ENCODE results near the gene HHAT. TPM values are rescaled to one million over a fixed set of nuclear protein-coding genes. Genes with fewer than 3 reads are reported as not detected.

Gene HHAT
- total RNA-seq, 2 experiments from 2014 or later, result 5.2 to 9.5 TPM

DNA sequence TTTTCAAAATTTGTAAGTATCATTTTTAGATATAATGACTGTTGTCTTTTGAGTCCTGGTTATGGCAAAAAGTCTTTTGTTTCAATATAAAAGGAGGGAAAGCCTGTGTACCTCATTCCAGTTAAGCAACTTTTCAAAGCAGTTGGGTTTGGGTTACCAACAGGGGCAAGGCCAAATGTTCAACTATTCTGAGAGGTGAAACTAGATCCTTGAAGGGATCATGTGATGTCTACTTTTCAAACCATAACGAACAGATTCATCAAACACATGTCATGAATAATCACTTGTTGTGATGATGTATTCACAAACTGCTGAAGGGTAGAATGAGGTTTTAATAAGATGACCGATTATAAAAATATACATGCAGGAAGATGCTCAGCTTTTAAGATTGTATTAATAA is 171.3 kb downstream of the HHAT start:
- H3K4me2 ChIP-seq (ENCODE audit: low read length), result no peak overlapping the region
- H3K4me1 ChIP-seq (ENCODE audit: insufficient read depth, low read length, poor library complexity, severe bottlenecking), result no peaks in the 10 kb centered on the region
- no peaks in the 10 kb centered on the region for H3K36me3 ChIP-seq (ENCODE audit: insufficient read depth, low read length)
- no peak for DNase-seq (ENCODE audit: low spot score)
- H3K4me3 ChIP-seq (ENCODE audit: low read depth, low read length, poor library complexity, severe bottlenecking), result no peak overlapping the region
- no peaks in the 10 kb centered on the region for H3K9me3 ChIP-seq (ENCODE audit: low read length)
- H3K27ac ChIP-seq (ENCODE audit: low read depth, low read length, poor library complexity, severe bottlenecking), result no peak overlapping the region
- POLR2A ChIA-PET, result no interaction called here
- no peaks in the 10 kb centered on the region for H3K9me2 ChIP-seq (ENCODE audit: insufficient read depth, low read length)
- H4K20me1 ChIP-seq (ENCODE audit: insufficient read depth, low read length), result no peaks in the 10 kb centered on the region
- TF ChIP-seq CTCF (conservative IDR thresholded peaks at IDR 0.05; ENCODE audit: low read length), result no peak
- no peak for TF ChIP-seq EZH2phosphoT487 (IDR thresholded peaks at IDR 0.05; ENCODE audit: borderline replicate concordance, low read depth, low read length)
- H3K79me2 ChIP-seq (ENCODE audit: insufficient read depth, low read depth, low read length), result no peaks in the 10 kb centered on the region
- CTCF ChIA-PET (ENCODE audit: unreplicated experiment), result no interaction called here
- H2AFZ ChIP-seq (ENCODE audit: low read length), result no peak overlapping the region
- intact Hi-C loops (cut with micrococcal nuclease; ENCODE audit: unreplicated experiment), result no loop called here
- BruUV-seq (replicated peaks), result no TSS peak

GRCh38 chr1:210500831-210501230 is 172.1 kb downstream of the HHAT start:
- BruUV-seq (replicated peaks), result no TSS peak
- H3K36me3 ChIP-seq (ENCODE audit: insufficient read depth, low read length), result no peaks in the 10 kb centered on the region
- no peak overlapping the region for H3K27ac ChIP-seq (ENCODE audit: low read depth, low read length, poor library complexity, severe bottlenecking)
- POLR2A ChIA-PET, result no interaction called here
- H3K9me2 ChIP-seq (ENCODE audit: insufficient read depth, low read length), result no peaks in the 10 kb centered on the region
- H3K4me1 ChIP-seq (ENCODE audit: insufficient read depth, low read length, poor library complexity, severe bottlenecking), result no peaks in the 10 kb centered on the region
- H3K9me3 ChIP-seq (ENCODE audit: low read length), result no peaks in the 10 kb centered on the region
- no peaks in the 10 kb centered on the region for H4K20me1 ChIP-seq (ENCODE audit: insufficient read depth, low read length)
- no peak overlapping the region for H3K4me3 ChIP-seq (ENCODE audit: low read depth, low read length, poor library complexity, severe bottlenecking)
- TF ChIP-seq EZH2phosphoT487 (IDR thresholded peaks at IDR 0.05; ENCODE audit: borderline replicate concordance, low read depth, low read length), result no peak
- no peak for TF ChIP-seq CTCF (conservative IDR thresholded peaks at IDR 0.05; ENCODE audit: low read length)
- H3K79me2 ChIP-seq (ENCODE audit: insufficient read depth, low read depth, low read length), result no peaks in the 10 kb centered on the region
- no peak overlapping the region for H3K4me2 ChIP-seq (ENCODE audit: low read length)
- CTCF ChIA-PET (ENCODE audit: unreplicated experiment), result no interaction called here
- DNase-seq (ENCODE audit: low spot score), result no peak
- H2AFZ ChIP-seq (ENCODE audit: low read length), result no peak overlapping the region
- intact Hi-C loops (cut with micrococcal nuclease; ENCODE audit: unreplicated experiment), result no loop called here

DNA sequence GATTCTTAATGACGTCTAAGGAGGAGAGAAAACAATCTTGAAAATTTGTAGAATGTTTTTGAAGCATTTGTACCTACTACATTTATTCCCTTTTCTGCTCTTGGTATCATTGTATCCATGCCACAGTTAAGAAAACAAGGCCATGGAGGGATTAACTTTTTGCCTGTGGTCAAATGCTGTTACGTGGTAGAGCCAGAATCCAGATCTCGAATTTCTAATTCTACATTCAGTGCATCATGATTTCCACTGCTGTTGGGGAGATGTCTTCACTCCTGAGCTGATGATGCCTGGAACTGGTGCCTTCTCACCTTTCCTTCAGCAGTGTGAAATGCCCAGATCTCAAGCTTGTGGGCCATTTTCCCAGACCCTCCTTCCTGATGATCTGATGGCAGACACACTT is 175.6 kb downstream of the HHAT start:
- Histone ChIP-seq H3K36me3 (ENCODE audit: insufficient read depth, low read length) (no peaks in the 10 kb centered on the region), H3K4me1 (ENCODE audit: insufficient read depth, low read length, poor library complexity, severe bottlenecking) (no peaks in the 10 kb centered on the region), H3K27ac (ENCODE audit: low read depth, low read length, poor library complexity, severe bottlenecking) (no peak overlapping the region), H3K9me3 (ENCODE audit: low read length) (no peaks in the 10 kb centered on the region), H3K4me2 (ENCODE audit: low read length) (no peak overlapping the region), H4K20me1 (ENCODE audit: insufficient read depth, low read length) (no peaks in the 10 kb centered on the region), H3K4me3 (ENCODE audit: low read depth, low read length, poor library complexity, severe bottlenecking) (no peak overlapping the region), H3K9me2 (ENCODE audit: insufficient read depth, low read length) (no peaks in the 10 kb centered on the region), H2AFZ (ENCODE audit: low read length) (no peak overlapping the region), H3K79me2 (ENCODE audit: insufficient read depth, low read depth, low read length) (no peaks in the 10 kb centered on the region)
- no TSS peak for BruUV-seq (replicated peaks)
- ChIA-PET POLR2A (no interaction called here), CTCF (ENCODE audit: unreplicated experiment) (no interaction called here)
- no peak for TF ChIP-seq EZH2phosphoT487 (IDR thresholded peaks at IDR 0.05; ENCODE audit: borderline replicate concordance, low read depth, low read length)
- no peak for TF ChIP-seq CTCF (conservative IDR thresholded peaks at IDR 0.05; ENCODE audit: low read length)
- intact Hi-C loops (cut with micrococcal nuclease; ENCODE audit: unreplicated experiment), result no loop called here
- DNase-seq (ENCODE audit: low spot score), result no peak
